NCI-H2081 (cell line): ENCODE data around the gene EVX2.

Experiments used
- DNase-seq, 2 experiments: peaks; one replicate each; lab custom pipeline; 2025; lab: John Stamatoyannopoulos, UW

The EVX2 gene

GRCh38 chr2:176122052-176122682 lies 38.4 kb upstream of the EVX2 start:
- peak in 1 of 2 experiments; percentile 59 for DNase-seq

DNA sequence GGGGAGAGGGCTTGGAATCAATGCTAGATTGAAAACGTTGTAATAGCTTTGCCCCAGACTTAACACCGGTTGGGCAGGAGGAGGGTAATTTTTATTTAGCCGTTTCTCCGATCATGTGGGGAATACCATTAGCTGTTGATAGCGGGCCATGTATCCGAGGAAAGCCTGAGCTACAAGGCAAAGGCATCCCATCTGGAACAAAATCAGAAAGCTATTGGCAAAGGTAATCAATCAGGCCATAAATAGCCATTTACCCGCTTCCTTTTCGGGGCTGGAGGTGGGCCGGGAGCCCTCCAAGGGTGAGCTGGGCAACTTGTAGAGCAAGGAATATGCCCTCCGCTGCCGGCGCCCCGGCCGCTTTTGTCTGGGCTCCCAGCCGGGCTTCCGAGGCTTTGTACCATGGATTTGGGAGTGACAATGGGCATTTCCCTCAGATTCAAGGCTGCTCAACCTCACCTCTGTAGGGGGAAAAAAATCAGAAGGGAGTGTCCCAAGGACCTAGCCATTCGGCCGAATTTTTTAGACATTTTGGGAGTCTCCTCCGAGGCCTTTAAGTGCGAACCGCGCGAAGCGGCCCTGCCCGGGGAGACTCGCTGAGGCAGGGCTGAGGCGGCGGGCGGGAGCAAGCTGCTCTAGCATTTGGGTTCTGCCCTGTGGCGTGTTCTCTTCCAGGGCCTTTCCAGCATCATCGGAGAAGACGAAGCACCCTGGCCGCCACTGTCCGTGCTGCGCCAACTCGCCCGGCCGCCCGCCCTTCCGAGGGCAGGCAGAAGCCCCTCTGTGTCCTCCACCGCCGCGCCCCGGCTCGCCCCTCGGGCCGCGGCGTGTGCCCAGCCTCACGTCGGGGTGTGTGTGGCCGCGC lies 37.7 kb upstream of the EVX2 start:
- DNase-seq, result no peak

GRCh38 chr2:176120364-176121189 lies 36.8 kb upstream of the EVX2 start:
- DNase-seq, result no peak

GRCh38 chr2:176118601-176119339 lies 35.0 kb upstream of the EVX2 start:
- no peak for DNase-seq

- DNase-seq, result no peak
Measured at GRCh38 chr2:176117823-176118371, 34.1 kb upstream of the EVX2 start.

DNA sequence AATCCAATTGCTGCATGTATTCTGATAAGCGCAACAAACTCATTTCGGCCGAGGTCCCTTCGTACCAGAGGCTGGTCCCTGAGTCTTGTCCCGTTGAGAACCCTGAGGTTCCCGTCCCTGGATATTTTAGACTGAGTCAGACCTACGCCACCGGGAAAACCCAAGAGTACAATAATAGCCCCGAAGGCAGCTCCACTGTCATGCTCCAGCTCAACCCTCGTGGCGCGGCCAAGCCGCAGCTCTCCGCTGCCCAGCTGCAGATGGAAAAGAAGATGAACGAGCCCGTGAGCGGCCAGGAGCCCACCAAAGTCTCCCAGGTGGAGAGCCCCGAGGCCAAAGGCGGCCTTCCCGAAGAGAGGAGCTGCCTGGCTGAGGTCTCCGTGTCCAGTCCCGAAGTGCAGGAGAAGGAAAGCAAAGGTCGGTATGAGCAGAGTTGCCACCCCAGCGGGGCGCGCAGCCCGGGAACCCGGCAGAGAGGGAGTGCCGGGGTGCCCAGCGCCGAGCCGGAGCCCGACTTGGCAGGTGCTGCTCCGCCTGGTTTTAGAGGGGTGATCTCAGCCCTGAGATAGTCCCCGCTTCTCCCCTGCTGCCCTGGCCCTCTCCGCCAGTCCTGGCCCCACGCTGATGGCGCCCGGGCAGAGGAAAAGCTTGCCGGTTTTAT lies 33.5 kb upstream of the EVX2 start:
- no peak for DNase-seq

DNA sequence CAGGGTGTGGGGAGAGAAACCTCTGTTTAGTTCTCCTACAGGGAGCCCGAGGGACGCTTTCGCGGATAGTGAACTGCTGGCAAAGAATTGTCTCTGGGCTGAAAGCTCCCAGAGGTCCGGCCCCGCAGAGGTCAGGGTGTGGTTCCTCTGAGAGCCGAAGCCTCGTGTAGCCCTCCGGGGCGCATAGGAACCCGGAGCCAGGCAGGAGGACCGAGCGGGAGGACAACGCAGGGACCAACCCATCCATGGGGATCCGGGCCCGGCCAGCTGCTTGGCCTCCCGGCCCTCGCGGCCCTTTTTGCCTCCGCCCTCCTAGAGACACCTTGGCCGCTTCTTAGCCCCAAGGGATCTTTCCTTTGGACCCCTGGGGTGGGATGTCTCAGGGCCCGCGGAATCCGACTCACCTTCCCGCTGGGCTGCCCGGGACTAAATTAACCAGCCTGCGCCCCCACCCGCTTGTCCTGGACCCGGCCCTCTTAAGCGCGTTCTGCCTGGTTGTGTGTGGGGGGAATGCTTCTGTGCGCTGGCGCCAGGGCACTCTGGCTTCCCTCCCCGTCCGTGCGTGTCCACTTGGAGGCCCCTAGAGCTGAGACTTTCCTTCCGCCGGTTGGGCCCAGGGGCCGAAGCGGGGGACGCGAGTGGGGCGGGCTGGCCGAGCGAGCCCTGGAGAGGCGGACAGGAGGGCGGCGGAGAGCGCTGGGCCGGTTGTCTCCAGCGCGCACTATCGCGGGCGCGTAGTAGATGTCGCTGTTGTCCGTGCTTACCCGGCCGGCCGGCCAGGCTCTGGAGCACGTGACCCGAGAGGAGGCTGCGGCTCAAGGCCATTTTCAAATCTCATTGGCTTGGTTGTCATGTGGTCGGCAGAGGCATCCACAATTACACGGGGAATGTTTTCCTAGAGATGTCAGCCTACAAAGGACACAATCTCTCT lies 32.4 kb upstream of the EVX2 start, which contains the start of gene HOXD10:
Gene HOXD10, plus strand, starts transcription at position 896 of the 931 bp plus-strand sequence. CDS start 56 bp downstream, outside the sequence.
- DNase-seq, result no peak

GRCh38 chr2:176114930-176115625 lies 31.3 kb upstream of the EVX2 start:
- no peak for DNase-seq

DNA sequence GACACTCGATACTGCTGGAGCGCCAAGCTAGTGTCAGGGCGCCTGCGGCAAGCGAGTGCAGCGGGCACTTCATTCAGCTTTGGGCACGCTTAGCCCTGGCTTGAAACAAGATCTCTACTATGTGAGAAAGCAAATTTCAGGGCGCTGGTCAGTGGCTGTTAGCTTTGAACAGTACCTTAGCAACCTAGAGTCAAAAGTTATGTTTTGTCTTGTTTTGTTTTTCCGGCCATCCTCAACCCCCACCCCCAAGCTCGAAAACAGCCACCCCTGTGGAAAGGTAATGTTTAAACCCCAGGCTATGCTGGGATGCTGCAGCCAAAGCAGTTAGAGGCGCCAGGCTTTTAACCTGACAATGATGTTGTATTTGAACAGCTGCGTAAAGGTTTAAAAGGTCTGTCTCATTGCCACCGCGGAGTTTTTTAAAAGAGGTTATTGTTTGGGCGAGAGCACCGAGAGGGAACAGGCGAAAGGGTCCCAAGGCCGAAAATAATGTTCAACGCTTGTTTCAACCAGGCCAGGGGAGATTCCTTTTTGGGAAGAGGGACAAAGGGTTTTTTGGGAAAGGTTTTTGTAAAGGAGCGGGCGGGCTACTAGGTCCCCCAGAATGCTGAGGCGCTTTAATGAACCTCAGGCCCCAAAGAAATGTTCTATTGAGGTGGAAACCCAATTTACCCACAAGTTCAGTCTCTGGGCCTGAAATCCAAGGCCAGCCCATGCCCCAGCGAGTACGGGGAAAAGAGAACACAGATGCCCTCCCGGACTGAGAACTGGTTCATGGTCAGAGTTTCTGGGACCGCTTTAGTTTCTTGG lies 30.6 kb upstream of the EVX2 start:
- DNase-seq, result peak; percentile 83 to 95

DNA sequence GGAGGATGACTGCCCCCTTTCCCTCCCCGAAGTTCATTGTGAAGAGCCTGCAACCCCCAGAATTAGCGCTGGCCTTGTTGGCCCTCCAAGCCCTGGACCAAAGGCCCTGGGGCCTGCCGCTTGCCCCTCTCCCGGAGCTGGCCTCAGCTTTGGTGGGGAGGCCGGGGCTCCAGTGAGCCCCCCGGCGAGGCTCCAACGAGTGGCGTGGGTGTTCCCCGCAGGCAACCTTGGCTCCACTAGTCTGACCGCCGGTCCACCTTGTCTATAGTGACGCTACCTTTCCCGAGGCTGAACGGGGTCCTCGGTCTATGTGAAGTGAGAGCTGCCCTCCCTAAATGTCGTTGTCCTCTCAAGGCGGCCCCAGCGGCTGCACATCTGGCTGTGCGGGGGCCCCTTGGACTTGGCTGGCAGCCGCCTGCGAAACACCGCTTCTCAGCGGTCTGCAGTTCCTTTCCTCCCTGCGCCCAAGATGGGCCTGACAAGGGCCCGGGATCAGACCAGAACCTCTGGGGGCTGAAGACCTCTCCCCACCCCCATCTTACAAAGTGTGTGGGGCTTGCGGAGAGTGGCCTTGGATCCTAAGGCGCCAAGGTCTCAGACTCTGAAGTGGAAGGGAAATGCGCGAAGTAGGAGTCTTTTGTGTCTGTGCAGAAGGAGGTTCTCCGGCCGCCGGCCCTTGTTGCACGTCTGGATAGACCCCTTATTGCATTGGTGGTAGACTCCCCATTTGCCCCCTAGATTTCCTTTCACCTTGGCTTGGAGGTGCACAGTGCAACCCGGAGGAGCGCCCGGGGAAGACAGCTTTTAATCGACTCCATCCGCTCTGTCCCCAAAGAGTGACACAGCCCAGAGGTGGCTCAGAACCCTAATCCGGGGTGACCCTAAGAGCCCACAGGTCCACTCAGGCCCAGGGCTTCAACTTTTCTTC lies 28.9 kb upstream of the EVX2 start:
- no peak for DNase-seq

DNA sequence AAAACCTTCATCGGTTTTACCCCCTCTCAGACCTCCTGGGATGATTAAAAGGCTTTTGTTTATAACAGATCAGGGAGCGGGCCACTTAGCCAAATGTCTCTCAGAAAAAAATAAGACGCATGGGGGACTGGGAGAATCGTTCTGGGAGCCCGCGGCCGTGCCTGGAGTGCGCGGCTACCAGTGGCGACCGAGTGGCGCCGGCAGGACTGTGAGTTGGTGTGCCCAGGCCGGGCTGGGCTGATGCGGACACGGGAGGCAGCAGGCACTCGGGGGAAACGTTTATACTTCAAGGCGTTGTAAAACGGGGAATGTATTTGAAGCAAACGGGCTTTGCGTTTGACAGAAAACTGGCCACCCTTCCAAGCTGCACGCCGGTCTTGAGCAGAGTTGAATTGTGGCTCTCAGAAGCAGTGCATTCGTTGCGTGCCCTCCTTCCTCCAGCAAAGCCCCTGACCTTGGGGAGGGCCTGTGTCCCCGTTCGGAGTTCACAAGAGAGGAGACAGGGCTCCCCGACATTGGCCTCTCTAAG lies 28.1 kb upstream of the EVX2 start:
- DNase-seq, result peak in 1 of 2 experiments; percentile 19

DNA sequence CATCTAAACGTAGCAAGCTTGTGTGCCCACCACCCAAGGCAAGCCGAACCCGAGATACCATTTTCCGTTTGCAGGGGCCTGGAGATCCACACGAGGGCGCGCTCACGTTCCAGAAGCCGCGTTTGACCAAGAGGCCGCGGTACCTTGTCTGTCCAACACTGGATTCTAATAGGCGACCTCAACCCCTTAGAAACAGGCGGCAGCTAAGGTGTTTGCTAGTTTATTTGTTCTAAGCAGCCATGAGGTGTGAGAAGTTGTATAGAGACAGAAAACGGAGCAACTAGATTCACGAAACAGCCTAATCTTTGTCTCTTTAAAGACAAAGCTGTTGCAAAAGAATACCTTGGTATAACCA lies 27.5 kb upstream of the EVX2 start:
- peak; percentile 79 to 92 for DNase-seq

DNA sequence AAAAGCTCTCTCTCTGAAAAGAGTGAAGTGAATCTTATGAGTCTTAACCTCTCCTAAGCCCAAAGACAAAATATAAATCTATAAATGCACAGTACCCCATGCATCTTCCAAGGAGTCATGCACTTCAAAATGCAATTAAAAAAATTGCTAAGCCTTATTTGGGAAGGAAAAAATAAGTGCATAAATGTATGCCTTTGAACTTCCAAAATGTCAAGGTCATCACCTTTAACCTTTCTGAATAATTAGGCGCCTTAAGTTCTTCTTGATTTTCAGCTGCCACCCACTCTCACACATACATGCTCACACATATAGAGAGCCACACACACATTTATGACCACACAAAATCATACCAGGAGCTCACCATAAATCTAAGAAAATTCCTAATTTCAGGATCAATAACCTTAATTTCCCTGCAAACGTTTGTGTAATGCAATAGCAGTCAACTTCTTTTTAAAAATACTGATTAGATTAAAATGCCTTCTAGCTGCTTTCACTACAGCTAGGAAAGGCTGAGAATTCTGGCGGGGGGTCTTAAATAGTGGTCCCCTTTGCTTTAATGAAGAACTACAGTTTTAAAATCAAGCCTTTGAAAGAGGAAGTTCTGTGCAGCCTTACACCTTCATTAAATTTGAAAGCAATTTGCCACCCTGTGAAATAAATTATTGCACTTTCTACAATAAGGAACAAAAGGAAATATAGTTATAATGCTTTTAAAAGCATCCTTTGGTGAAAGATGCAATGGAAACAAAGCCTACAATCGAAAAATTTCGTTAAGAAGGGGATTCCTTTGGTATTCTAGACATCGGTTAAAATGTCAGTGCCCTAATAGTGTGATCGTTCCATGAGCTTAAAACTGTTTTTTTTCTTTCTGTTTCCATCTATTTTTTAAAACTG lies 26.9 kb upstream of the EVX2 start:
- no peak for DNase-seq

DNA sequence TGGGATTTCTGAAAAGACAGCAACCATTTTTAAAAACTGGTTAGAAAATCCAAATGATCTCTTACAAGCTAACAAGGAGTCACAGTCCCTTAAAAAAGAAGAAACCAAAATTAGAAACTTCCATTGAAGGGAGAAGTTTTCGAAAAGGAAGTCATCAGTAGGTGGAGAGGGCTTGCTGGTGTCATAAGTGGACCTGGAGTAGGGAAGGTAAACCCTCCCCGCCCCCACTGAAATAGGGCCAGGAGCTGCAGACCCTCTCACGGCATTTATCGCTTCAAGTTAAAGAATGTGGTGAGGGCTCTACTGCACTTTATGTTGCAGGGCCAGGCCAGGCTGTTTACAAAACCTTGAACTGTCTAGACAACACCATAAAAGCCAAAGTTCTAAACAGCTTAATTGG lies 26.2 kb upstream of the EVX2 start:
- no peak for DNase-seq

DNA sequence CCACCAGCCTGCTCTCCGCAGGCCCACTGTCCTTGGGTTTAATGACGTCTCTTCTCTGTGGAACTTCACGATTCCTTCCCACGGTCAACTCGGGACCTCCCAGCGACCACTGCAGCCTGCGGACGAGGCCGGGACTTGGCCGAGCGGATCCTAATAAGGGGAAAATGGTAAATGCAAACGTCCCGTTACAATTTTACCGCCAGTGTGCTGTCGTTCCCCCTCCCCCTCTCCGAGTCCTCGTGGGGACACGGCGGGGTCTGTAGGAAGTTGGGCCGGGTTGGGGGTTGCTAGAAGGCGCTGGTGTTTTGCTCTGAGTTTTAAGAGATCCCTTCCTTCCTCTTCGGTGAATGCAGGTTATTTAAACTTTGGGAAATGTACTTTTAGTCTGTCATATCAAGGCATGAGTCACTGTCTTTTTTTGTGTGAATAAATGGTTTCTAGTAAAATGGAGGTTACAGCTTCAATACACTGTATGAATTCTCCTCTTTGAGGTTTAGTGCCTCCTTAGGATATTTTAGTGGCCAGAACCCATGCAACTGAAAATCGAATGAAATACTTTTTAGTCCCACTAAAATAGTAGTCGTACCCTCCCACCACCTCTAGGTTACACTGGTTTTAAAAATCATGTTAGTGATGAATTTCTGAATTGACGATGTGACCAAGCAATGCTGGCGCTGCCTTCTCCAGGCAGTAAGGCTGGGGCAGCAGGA lies 25.6 kb upstream of the EVX2 start:
- peak in 1 of 2 experiments; percentile 26 for DNase-seq
